Endothelial cell of umbilical vein (primary cell): ENCODE results near the gene PSAT1. TPM values are rescaled to one million over a fixed set of nuclear protein-coding genes. Genes with fewer than 3 reads are reported as not detected.

Experiments
- BruUV-seq: library from RNA; stranded (reverse); fragments of 400-500 nt; replicated peaks from 2 replicates; lab custom pipeline; 2021; lab: Mats Ljungman, UMichigan
- CTCF ChIA-PET: fragments of 300-600, 350-600 bp; sonication (Branson Sonifier 250); formaldehyde crosslinking; loops from one replicate; lab custom pipeline; 2021; ENCODE audit warnings: antibody characterized with exemption, inconsistent platforms; lab: Charles Lee
- POLR2A ChIA-PET: fragments of 300-600, 350-600 bp; sonication (Branson Sonifier 250); formaldehyde crosslinking; loops from one replicate; lab custom pipeline; 2021; ENCODE audit warnings: antibody characterized with exemption, inconsistent platforms; lab: Charles Lee
- DNase-seq: peaks from one replicate; pipeline ENCODE4 v3.0.0-alpha.2; 2011; ENCODE audit warnings: low read depth, low spot score
- FAIRE-seq: peaks from 2 replicates; lab custom pipeline; 2011; peaks lifted over from hg19 to GRCh38; lab: Jason Lieb, UNC
- H2AFZ ChIP-seq: 2 replicates; pipeline ENCODE4 v1.6.0; 2012; ENCODE audit warnings: low read depth, low read length, control low read depth, inconsistent platforms
- H3K27ac ChIP-seq: 2 replicates; pipeline ENCODE4 v1.5.1; 2011; ENCODE audit warnings: low read depth, mild to moderate bottlenecking, control low read depth, low read length, moderate library complexity; ENCODE audit not compliant: insufficient read depth
- H3K27me3 ChIP-seq, 2 experiments: 2 replicates each; pipeline versions ENCODE4 v1.6.0 to v1.6.1; 2011; ENCODE audit warnings: low read length in 2 of 2, mixed read lengths in 1 of 2; ENCODE audit not compliant: control insufficient read depth in 2 of 2, insufficient read depth in 2 of 2
- H3K36me3 ChIP-seq, 2 experiments: 2 replicates in 1 of 2; 3 replicates in 1 of 2; pipeline ENCODE4 v1.5.1; 2011; ENCODE audit warnings: low read length in 2 of 2, mild to moderate bottlenecking in 1 of 2, moderate library complexity in 1 of 2; ENCODE audit not compliant: control insufficient read depth in 2 of 2, insufficient read depth in 2 of 2; ENCODE audit errors: extremely low read depth in 1 of 2
- H3K4me1 ChIP-seq: 3 replicates; pipeline ENCODE4 v1.5.1; 2011; ENCODE audit warnings: mild to moderate bottlenecking, low read length; ENCODE audit not compliant: control insufficient read depth, insufficient read depth; ENCODE audit errors: extremely low read depth
- H3K4me2 ChIP-seq: 2 replicates; pipeline ENCODE4 v1.6.1; 2011; ENCODE audit warnings: low read length, control low read depth, mixed read lengths; ENCODE audit not compliant: insufficient read depth
- H3K4me3 ChIP-seq, 3 experiments: fragments of 200-600 bp in 1 of 3; sonication (generic), shearing (Covaris generic) in 1 of 3; replicated peaks in 1 of 3; 2 replicates each; pipeline ENCODE4 v1.5.1; 2011 to 2016; ENCODE audit warnings: control low read depth in 3 of 3, low read length in 3 of 3, mild to moderate bottlenecking in 2 of 3, inconsistent platforms in 1 of 3, low read depth in 1 of 3, moderate library complexity in 1 of 3; ENCODE audit not compliant: insufficient read depth in 1 of 3
- H3K79me2 ChIP-seq: 2 replicates; pipeline ENCODE4 v1.6.0; 2012; ENCODE audit warnings: low read length, inconsistent platforms; ENCODE audit not compliant: control insufficient read depth, insufficient read depth
- H3K9ac ChIP-seq: replicated peaks from 2 replicates; pipeline ENCODE3; 2011; ENCODE audit warnings: low read length, control low read depth; ENCODE audit not compliant: insufficient read depth; ENCODE audit errors: extremely low read depth
- H3K9me1 ChIP-seq: replicated peaks from 3 replicates; pipeline ENCODE4 v1.6.0; 2011; ENCODE audit warnings: mild to moderate bottlenecking, low read length; ENCODE audit not compliant: control insufficient read depth, insufficient read depth; ENCODE audit errors: extremely low read depth
- H3K9me3 ChIP-seq: replicated peaks from 2 replicates; pipeline ENCODE4 v1.5.1; 2012; ENCODE audit warnings: low read length, inconsistent platforms; ENCODE audit not compliant: control insufficient read depth, insufficient read depth
- H4K20me1 ChIP-seq: replicated peaks from 2 replicates; pipeline ENCODE3; 2011; ENCODE audit warnings: mild to moderate bottlenecking, low read length; ENCODE audit not compliant: control insufficient read depth, insufficient read depth; ENCODE audit errors: extremely low read depth
- EZH2 ChIP-seq: IDR thresholded peaks from 2 replicates; pipeline ENCODE4 v1.6.1; 2012; ENCODE audit warnings: borderline replicate concordance, low read depth, mild to moderate bottlenecking, moderate library complexity, low read length, inconsistent platforms; ENCODE audit not compliant: severe bottlenecking
- FOS ChIP-seq: IDR thresholded peaks from 2 replicates; pipeline ENCODE4 v1.6.1; 2011; ENCODE audit warnings: mild to moderate bottlenecking, low read length, moderate library complexity, borderline replicate concordance; ENCODE audit not compliant: insufficient read depth
- GATA2 ChIP-seq: IDR thresholded peaks from 2 replicates; pipeline ENCODE4 v1.7.0; 2011; ENCODE audit warnings: low read depth, mild to moderate bottlenecking, moderate library complexity, mixed read lengths, low read length; ENCODE audit not compliant: insufficient read length, insufficient read depth
- JUN ChIP-seq: IDR thresholded peaks from 2 replicates; pipeline ENCODE4 v1.6.1; 2011; ENCODE audit warnings: borderline replicate concordance, low read depth; ENCODE audit not compliant: insufficient read length, insufficient read depth
- MYC ChIP-seq: IDR thresholded peaks from one replicate; pipeline ENCODE4 v1.6.1; 2011; ENCODE audit warnings: mild to moderate bottlenecking, low read depth, low read length
- POLR2A ChIP-seq: IDR thresholded peaks from 2 replicates; pipeline ENCODE4 v1.6.1; 2012; ENCODE audit warnings: low read depth, mild to moderate bottlenecking, control low read depth, low read length
- POLR2AphosphoS5 ChIP-seq: IDR thresholded peaks from 2 replicates; pipeline ENCODE4 v1.6.1; 2012; ENCODE audit warnings: low read depth, mild to moderate bottlenecking, control low read depth, low read length, moderate library complexity; ENCODE audit not compliant: insufficient read depth
- dilution Hi-C: fragments of 300-500 bp; cut with MboI; formaldehyde crosslinking; loops from one replicate; pipeline ENCODE4 v1.15.0; 2019; ENCODE audit warnings: low sequenced_read_pairs; ENCODE audit not compliant: extremely low pct_ligation_motif_present
- intact Hi-C: fragments of 100-400 bp; cut with micrococcal nuclease; formaldehyde crosslinking; loops from one replicate; pipeline ENCODE4 v1.10.0; 2022
- polyA plus RNA-seq, 4 experiments: library from polyadenylated mRNA; depleted of rRNA in 3 of 4; stranded (reverse) in 3 of 4; unstranded in 1 of 4; fragments of >200 nt; gene quantifications; 2 replicates each; pipeline versions ENCODE4 v1.2.1 to v1.2.3, GENCODE V29; 2011 to 2012; ENCODE audit warnings: missing spikeins in 1 of 4
- total RNA-seq: library from RNA; stranded (reverse); gene quantifications from 2 replicates; pipeline ENCODE4 v1.2.3, GENCODE V29; 2021
- TF ChIP-seq, protein P1 (sequence below): IDR thresholded peaks from 2 replicates; pipeline ENCODE4 v1.6.1; 2011; ENCODE audit not compliant: insufficient read depth, insufficient read length
- TF ChIP-seq, protein P2 (sequence below), 2 donors: IDR thresholded peaks; 1 replicate in 1 of 2; 2 replicates in 1 of 2; pipeline ENCODE4 v1.5.1; 2011; ENCODE audit warnings: low read length in 2 of 2, mild to moderate bottlenecking in 2 of 2, moderate library complexity in 2 of 2, control low read depth in 1 of 2, inconsistent platforms in 1 of 2, low read depth in 1 of 2; ENCODE audit not compliant: insufficient read depth in 1 of 2; ENCODE audit errors: extremely low read depth in 1 of 2

PSAT1 gene
- total and polyA plus RNA-seq, 2 donors (not counting 3 experiments of a cell fraction or from before 2014, with no cell fraction given), result 19.1 to 47.3 TPM

DNA sequence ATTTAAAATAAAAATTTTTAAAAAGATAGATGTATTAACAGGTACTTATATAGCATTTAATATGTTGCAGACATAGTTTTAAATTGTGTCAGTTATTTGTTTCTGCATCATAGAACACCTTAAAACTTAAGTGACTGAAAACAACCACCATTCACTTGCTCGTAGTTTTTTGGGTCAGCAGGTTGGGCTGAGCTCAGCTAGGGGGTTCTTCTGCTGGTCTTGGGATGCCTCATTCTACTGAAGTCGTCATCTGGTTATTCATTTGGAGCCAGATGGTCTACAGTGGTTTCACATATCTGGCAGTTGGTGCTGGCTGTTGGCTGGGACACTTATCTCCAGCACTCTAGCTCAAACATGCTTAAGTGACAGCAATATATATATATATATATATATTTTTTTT, 29.6 kb downstream of the PSAT1 start:
- Histone ChIP-seq H2AFZ (no peak overlapping the region), H3K4me2 (no peak overlapping the region), H3K9me1 (no peaks in the 10 kb centered on the region), H3K4me1 (no peaks in the 10 kb centered on the region), H4K20me1 (no peaks in the 10 kb centered on the region), H3K79me2 (no peaks in the 10 kb centered on the region), H3K9ac (no peak overlapping the region), H3K4me3 (no peak overlapping the region), H3K27ac (no peak overlapping the region), H3K9me3 (no peaks in the 10 kb centered on the region), H3K36me3 (no peaks in the 10 kb centered on the region), H3K27me3 (no peaks in the 10 kb centered on the region)
- POLR2A ChIA-PET, result interaction anchor here (0.6 to 0.7 kb wide), 2 partner anchors 11 to 1320 kb away, joined by 3 to 5 read pairs; no protein-coding TSS in a partner anchor
- TF ChIP-seq GATA2, result no peak
- TF ChIP-seq, protein P1, sequence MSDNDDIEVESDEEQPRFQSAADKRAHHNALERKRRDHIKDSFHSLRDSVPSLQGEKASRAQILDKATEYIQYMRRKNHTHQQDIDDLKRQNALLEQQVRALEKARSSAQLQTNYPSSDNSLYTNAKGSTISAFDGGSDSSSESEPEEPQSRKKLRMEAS, result no peak
- TF ChIP-seq POLR2AphosphoS5, result no peak
- TF ChIP-seq JUN, result no peak
- TF ChIP-seq MYC, result no peak
- TF ChIP-seq EZH2, result no peak
- TF ChIP-seq POLR2A, result no peak
- FAIRE-seq (no peak), DNase-seq (no peak)
- dilution Hi-C loops (no loop called here), intact Hi-C loops (no loop called here)
- no TSS peak for BruUV-seq
- CTCF ChIA-PET, result no interaction called here

DNA sequence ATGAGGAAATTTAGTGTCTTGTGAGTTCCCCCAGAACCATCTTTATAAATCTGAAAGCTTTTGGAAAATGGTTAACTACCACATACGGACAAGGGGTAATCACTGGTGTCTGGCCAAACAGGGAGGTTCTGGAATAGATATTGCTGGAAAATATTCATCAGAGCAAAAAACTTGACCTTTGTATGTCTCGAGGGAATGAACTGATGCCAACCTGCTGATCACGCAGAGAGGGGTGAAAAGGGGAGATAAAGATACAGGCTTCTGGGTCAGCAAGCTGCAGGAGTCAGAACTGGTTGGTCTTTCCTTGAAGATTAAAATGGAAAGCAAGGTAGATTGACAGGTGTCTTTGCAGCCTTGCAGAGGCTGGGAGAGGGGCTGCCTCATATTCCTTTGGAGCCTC, 35.5 kb downstream of the PSAT1 start:
- no peaks in the 10 kb centered on the region for H3K9me3 ChIP-seq
- intact Hi-C loops (no loop called here), dilution Hi-C loops (no loop called here)
- H3K4me2 ChIP-seq, result no peak overlapping the region
- DNase-seq (no peak), FAIRE-seq (no peak)
- H2AFZ ChIP-seq, result no peak overlapping the region
- no peaks in the 10 kb centered on the region for H3K79me2 ChIP-seq
- no peaks in the 10 kb centered on the region for H3K36me3 ChIP-seq
- no peaks in the 10 kb centered on the region for H3K4me1 ChIP-seq
- H3K9ac ChIP-seq, result no peak overlapping the region
- ChIA-PET POLR2A (no interaction called here), CTCF (no interaction called here)
- H3K27me3 ChIP-seq, result no peaks in the 10 kb centered on the region
- no peaks in the 10 kb centered on the region for H4K20me1 ChIP-seq
- H3K9me1 ChIP-seq, result no peaks in the 10 kb centered on the region
- no peak overlapping the region for H3K27ac ChIP-seq
- TF ChIP-seq, protein P2, sequence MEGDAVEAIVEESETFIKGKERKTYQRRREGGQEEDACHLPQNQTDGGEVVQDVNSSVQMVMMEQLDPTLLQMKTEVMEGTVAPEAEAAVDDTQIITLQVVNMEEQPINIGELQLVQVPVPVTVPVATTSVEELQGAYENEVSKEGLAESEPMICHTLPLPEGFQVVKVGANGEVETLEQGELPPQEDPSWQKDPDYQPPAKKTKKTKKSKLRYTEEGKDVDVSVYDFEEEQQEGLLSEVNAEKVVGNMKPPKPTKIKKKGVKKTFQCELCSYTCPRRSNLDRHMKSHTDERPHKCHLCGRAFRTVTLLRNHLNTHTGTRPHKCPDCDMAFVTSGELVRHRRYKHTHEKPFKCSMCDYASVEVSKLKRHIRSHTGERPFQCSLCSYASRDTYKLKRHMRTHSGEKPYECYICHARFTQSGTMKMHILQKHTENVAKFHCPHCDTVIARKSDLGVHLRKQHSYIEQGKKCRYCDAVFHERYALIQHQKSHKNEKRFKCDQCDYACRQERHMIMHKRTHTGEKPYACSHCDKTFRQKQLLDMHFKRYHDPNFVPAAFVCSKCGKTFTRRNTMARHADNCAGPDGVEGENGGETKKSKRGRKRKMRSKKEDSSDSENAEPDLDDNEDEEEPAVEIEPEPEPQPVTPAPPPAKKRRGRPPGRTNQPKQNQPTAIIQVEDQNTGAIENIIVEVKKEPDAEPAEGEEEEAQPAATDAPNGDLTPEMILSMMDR (IDR thresholded peaks at IDR 0.05; ENCODE audit: extremely low read depth in 1 of 2, insufficient read depth in 1 of 2, low read depth in 1 of 2, low read length in 2 of 2), result no peak
- TF ChIP-seq FOS (no peak), POLR2AphosphoS5 (no peak), MYC (no peak), JUN (no peak), POLR2A (no peak), GATA2 (no peak), EZH2 (no peak)
- TF ChIP-seq, protein P1, result no peak
- no TSS peak for BruUV-seq
- H3K4me3 ChIP-seq, result no peak overlapping the region
